ENCODE measurements around the gene SPATA3. TPM values are rescaled to one million over a fixed set of nuclear protein-coding genes. Genes with fewer than 3 reads are reported as not detected.

Gene SPATA3
- total and polyA plus RNA-seq, 2 experiments from 2014 or later, result not detected

GRCh38 chr2:231001036-231001435 is 5.1 kb downstream of the SPATA3 start:
- no peak for ATAC-seq
- H3K9me3 Mint-ChIP-seq, result peaks cover 19% of the 10 kb centered on the region
- Histone ChIP-seq H3K4me3 (no peak overlapping the region), H3K79me2 (replicated peaks; ENCODE audit: insufficient read depth) (no peaks in the 10 kb centered on the region), H3K4me2 (no peak overlapping the region), H3K36me3 (ENCODE audit: insufficient read depth) (no peaks in the 10 kb centered on the region), H2AFZ (no peak overlapping the region), H3K27me3 (ENCODE audit: insufficient read depth) (0 out of 2 replicates have a peak, but pooled peaks cover 8% of the 10 kb centered on the region), H4K20me1 (replicated peaks; ENCODE audit: insufficient read depth) (no peaks in the 10 kb centered on the region), H3K4me1 (ENCODE audit: insufficient read depth) (no peaks in the 10 kb centered on the region), H3K9me2 (ENCODE audit: insufficient read depth) (peaks cover 7% of the 10 kb centered on the region; the same call in 1 of the 2 replicates), H3F3A (replicated peaks; ENCODE audit: low read depth) (no peaks in the 10 kb centered on the region), H3K27ac (ENCODE audit: low read depth) (no peak overlapping the region)
- peaks cover 10% of the 10 kb centered on the region for H3K36me3 Mint-ChIP-seq (ENCODE audit: low read depth)
- H3K27me3 Mint-ChIP-seq (ENCODE audit: insufficient read depth, low read depth, poor library complexity), result peaks cover 6% of the 10 kb centered on the region
- no peak overlapping the region for H3K4me3 Mint-ChIP-seq
- H3K4me1 Mint-ChIP-seq, result peaks cover 8% of the 10 kb centered on the region; the same call in 2 of the 3 replicates
- DNase-seq (ENCODE audit: low spot score), result no peak
- H3K27ac Mint-ChIP-seq, result no peak overlapping the region
- TF ChIP-seq CREB1 (CRISPR knock-in tag; IDR thresholded peaks at IDR 0.05; ENCODE audit: low read depth) (no peak), ZNF114 (CRISPR knock-in tag; IDR thresholded peaks at IDR 0.05) (no peak), JUNB (IDR thresholded peaks at IDR 0.05; ENCODE audit: unreplicated experiment) (no peak), NANOG (IDR thresholded peaks at IDR 0.05; ENCODE audit: borderline replicate concordance) (no peak), ZNF331 (CRISPR knock-in tag; IDR thresholded peaks at IDR 0.05; ENCODE audit: low read depth) (no peak), ZNF462 (CRISPR knock-in tag; IDR thresholded peaks at IDR 0.05) (no peak), EZH2phosphoT487 (IDR thresholded peaks at IDR 0.05; ENCODE audit: unreplicated experiment) (no peak), ETS1 (IDR thresholded peaks at IDR 0.05) (no peak), REST (IDR thresholded peaks at IDR 0.05; ENCODE audit: unreplicated experiment) (no peak), STAT1 (IDR thresholded peaks at IDR 0.05; ENCODE audit: unreplicated experiment) (no peak), POLR2AphosphoS5 (IDR thresholded peaks at IDR 0.05; ENCODE audit: low read depth) (no peak)
